Bronchial epithelial cell (primary cell): ENCODE data around the gene CD207. TPM values are rescaled to one million over a fixed set of nuclear protein-coding genes. Genes with fewer than 3 reads are reported as not detected.

ENCODE experiments used
- DNase-seq: peaks from one replicate; pipeline ENCODE4 v3.0.0-alpha.2; 2010; ENCODE audit warnings: low read depth
- FAIRE-seq: peaks from 2 replicates; lab custom pipeline; 2011; peaks lifted over from hg19 to GRCh38; lab: Jason Lieb, UNC
- H3K27me3 ChIP-seq: 2 replicates; pipeline ENCODE4 v1.5.1; 2011; ENCODE audit warnings: low read length; ENCODE audit not compliant: control insufficient read depth, insufficient read depth
- H3K36me3 ChIP-seq: 2 replicates; pipeline ENCODE4 v1.5.1; 2011; ENCODE audit warnings: low read length; ENCODE audit not compliant: control insufficient read depth, insufficient read depth
- H3K4me3 ChIP-seq: 2 replicates; pipeline ENCODE4 v1.5.1; 2011; ENCODE audit warnings: mild to moderate bottlenecking, low read depth, low read length, control low read depth
- total RNA-seq: library from RNA; depleted of rRNA; stranded (reverse); fragments of >200 nt; gene quantifications from 2 replicates; pipeline ENCODE4 v1.2.1, GENCODE V29; 2014
- TF ChIP-seq, protein P1 (sequence below): IDR thresholded peaks from 2 replicates; pipeline ENCODE4 v1.5.1; 2011; ENCODE audit warnings: mild to moderate bottlenecking, moderate library complexity, low read length, control low read depth, inconsistent platforms; ENCODE audit not compliant: insufficient read depth, severe bottlenecking

CD207 gene
- total RNA-seq, 1 donor from 2014 or later = not detected

DNA sequence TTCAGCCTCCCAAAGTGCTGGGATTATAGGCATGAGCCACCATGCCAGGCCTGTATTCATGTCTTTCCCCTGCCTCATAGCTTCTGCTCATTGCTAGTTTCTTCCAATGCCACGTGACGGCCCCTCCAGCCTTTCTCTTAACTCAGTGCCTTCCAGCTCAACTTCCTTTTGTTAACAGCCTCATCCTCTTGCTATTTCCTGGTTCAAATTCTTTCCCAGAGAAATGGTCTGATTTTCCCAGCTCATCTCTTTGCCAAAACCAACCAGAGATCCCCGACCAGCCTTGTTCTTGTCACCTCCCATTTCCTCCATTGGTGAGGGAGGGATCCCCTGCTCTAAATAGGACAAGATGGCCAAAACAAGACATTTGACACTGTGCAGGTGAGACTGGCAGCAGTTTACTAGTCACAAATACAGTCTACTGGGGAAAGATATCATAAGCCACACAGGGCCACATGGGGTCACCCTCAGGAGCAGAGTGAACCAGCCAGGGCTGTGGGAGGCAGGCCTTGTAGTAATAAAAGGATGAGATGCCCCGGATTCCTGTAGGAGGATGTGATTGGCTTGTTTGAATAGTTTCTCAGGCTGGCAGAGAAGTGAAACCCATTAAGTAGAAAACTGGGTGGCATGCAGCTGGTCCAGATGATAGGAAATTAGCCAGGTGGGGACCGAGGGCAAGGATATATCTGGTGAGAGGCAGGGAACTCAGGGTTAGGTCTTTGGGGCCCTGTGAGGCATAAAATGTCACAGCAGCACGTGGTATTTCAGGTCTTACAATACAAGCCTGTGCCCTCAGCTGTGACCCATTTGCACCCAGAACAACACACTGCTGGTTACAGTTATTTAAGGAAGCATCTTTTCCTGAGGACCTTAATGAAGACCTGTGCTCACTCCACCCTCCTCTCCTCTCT lies 6.4 kb downstream of the CD207 start:
- Histone ChIP-seq H3K4me3 (no peak overlapping the region), H3K27me3 (no peaks in the 10 kb centered on the region), H3K36me3 (no peaks in the 10 kb centered on the region)
- TF ChIP-seq, protein P1, sequence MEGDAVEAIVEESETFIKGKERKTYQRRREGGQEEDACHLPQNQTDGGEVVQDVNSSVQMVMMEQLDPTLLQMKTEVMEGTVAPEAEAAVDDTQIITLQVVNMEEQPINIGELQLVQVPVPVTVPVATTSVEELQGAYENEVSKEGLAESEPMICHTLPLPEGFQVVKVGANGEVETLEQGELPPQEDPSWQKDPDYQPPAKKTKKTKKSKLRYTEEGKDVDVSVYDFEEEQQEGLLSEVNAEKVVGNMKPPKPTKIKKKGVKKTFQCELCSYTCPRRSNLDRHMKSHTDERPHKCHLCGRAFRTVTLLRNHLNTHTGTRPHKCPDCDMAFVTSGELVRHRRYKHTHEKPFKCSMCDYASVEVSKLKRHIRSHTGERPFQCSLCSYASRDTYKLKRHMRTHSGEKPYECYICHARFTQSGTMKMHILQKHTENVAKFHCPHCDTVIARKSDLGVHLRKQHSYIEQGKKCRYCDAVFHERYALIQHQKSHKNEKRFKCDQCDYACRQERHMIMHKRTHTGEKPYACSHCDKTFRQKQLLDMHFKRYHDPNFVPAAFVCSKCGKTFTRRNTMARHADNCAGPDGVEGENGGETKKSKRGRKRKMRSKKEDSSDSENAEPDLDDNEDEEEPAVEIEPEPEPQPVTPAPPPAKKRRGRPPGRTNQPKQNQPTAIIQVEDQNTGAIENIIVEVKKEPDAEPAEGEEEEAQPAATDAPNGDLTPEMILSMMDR = no peak
- peak; percentile 5 for DNase-seq
- FAIRE-seq = peak; percentile 7

DNA sequence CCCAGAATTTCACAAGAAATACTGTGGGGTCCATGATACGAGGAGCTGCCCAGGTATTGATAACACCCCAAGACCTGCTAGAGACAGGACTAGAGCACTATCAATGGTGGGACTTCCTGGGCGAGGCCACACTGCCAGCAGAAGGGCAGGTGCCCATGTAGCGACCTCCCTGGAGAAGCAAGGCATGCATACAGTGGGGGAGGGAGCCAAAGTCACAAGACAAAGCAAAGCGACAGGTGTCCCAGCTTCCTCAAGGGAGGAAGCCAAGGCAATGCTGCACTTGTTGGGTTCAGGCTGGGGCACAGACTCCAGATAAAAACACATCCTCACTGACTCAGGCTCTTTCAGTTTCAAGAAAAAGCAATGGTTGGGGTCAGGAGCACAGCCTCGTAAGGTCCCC lies 7.5 kb downstream of the CD207 start:
- Histone ChIP-seq H3K27me3 (no peaks in the 10 kb centered on the region), H3K36me3 (no peaks in the 10 kb centered on the region), H3K4me3 (no peak overlapping the region)
- DNase-seq (no peak), FAIRE-seq (no peak)
- TF ChIP-seq, protein P1 = no peak

DNA sequence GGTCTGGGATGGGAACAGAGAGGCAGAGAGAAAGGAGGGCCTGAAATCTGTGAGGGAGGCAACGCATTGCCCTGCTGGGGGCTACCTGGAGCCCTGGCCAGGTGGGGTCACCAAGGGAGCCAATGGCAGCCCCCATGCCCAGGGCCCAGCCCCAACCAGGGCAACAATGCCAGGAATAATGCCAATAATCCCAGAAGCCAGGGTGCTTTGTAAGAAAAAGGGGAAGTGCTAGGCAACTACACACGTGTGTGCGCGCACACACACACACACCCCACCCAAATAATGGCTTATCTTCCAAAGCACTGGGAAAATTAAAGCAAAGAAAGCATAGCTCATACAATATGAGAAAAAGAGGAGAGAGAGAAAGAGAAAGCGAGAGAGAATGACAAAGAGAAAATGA lies 8.2 kb downstream of the CD207 start:
- DNase-seq = no peak
- Histone ChIP-seq H3K36me3 (no peaks in the 10 kb centered on the region), H3K4me3 (no peak overlapping the region), H3K27me3 (no peaks in the 10 kb centered on the region)
- TF ChIP-seq, protein P1 = no peak
- no peak for FAIRE-seq

DNA sequence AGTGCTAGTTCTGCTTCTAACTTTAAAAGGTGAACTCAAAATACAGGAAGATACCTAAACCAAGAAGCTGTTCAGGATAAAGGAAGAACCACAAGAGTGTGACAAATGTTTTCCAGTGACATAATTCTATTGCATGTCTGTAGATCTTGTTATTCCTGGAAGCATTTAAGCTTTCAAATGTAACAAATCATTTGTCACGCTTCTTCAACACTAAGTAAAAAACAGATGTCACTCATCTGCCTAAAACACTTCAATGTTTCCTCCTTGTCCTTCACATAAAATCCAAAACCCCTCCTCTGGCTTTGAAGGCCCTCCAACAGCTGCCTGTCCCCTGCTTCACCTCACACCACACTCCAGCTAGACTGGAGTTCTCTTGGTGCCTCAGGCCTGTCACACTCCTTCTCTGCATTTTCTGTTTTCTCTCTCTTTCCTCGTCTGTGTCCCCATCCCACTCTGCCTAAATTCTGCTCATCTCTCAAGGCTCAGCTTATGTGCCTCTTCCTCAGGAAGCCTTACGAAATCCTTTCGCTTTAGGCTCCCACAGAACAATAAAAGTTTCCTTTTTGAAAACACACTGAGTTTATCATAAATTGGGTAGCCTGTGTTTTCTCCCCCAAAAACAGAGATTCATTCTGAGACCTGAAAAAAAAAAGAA lies 8.8 kb downstream of the CD207 start:
- Histone ChIP-seq H3K36me3 (no peaks in the 10 kb centered on the region), H3K4me3 (no peak overlapping the region), H3K27me3 (no peaks in the 10 kb centered on the region)
- DNase-seq (no peak), FAIRE-seq (no peak)
- TF ChIP-seq, protein P1 = no peak

DNA sequence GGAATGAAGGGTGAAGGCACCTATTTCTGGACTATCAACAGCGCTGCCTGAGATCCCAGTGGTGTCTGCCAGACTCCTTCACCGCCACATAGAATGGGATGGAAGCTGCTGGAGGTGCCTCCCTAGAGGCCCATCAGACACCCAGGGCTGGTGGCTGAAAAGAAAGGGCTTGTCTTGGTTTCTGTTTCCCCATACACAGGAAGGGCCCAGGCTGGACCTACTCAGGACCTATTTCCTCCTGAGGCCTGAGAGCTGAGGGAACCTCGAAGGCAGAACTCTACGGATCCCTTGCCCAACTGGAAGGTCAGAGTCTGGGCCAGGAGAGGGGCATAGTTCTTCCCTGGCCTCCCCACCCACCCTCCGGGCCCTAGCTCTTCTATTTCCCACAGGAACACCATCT lies 12.4 kb downstream of the CD207 start:
- FAIRE-seq (no peak), DNase-seq (no peak)
- no peaks in the 10 kb centered on the region for H3K36me3 ChIP-seq
- H3K27me3 ChIP-seq = peaks cover 2% of the 10 kb centered on the region
- TF ChIP-seq, protein P1 = no peak
- no peak overlapping the region for H3K4me3 ChIP-seq
